DND-41 (cell line): ENCODE measurements around the gene KCMF1.
A peak's percentile ranks its signal among the peaks of the same experiment; 100 is the strongest.

Source experiments
- ATAC-seq: fragments of 200-7000 bp; cut with Tn5 transposase; 3 replicates; pipeline ENCODE4 v1.9.1; 2021; ENCODE audit warnings: low read depth; ENCODE audit not compliant: insufficient read depth
- DNase-seq: peaks from one replicate; pipeline ENCODE4 v3.0.0-alpha.2; 2020
- H2AFZ ChIP-seq: 2 replicates; pipeline ENCODE4 v1.6.0; 2012; ENCODE audit warnings: low read depth, low read length
- H3K27ac ChIP-seq: 2 replicates; pipeline ENCODE4 v1.5.1; 2012; ENCODE audit warnings: low read length, inconsistent platforms
- H3K27me3 ChIP-seq: fragments of 200-600 bp; sonication (generic); 2 replicates; pipeline ENCODE4 v1.6.0; 2012; ENCODE audit warnings: low read length, mild to moderate bottlenecking, inconsistent platforms; ENCODE audit not compliant: insufficient read depth, poor library complexity
- H3K36me3 ChIP-seq: 2 replicates; pipeline ENCODE4 v1.5.1; 2012; ENCODE audit warnings: low read length, inconsistent platforms; ENCODE audit not compliant: insufficient read depth
- H3K4me1 ChIP-seq: 2 replicates; pipeline ENCODE4 v1.5.1; 2012; ENCODE audit warnings: mild to moderate bottlenecking, low read length; ENCODE audit not compliant: insufficient read depth
- H3K4me2 ChIP-seq: 2 replicates; pipeline ENCODE4 v1.6.0; 2012; ENCODE audit warnings: mild to moderate bottlenecking, moderate library complexity, low read length, inconsistent platforms; ENCODE audit not compliant: insufficient read depth
- H3K4me3 ChIP-seq, 2 experiments: fragments of 200-600 bp in 1 of 2; shearing (Covaris generic) in 1 of 2; 2 replicates each; pipeline ENCODE4 v1.5.1; 2012 to 2016; ENCODE audit warnings: inconsistent platforms in 2 of 2, low read length in 2 of 2, mild to moderate bottlenecking in 2 of 2, low read depth in 1 of 2, moderate library complexity in 1 of 2
- H3K79me2 ChIP-seq: 2 replicates; pipeline ENCODE4 v1.6.0; 2012; ENCODE audit warnings: low read length, inconsistent platforms; ENCODE audit not compliant: insufficient read depth
- H3K9ac ChIP-seq: 2 replicates; pipeline ENCODE4 v1.6.0; 2012; ENCODE audit warnings: low read depth, mild to moderate bottlenecking, inconsistent platforms, low read length, moderate library complexity
- H3K9me3 ChIP-seq: 2 replicates; pipeline ENCODE4 v1.5.1; 2012; ENCODE audit warnings: low read length, moderate library complexity, mild to moderate bottlenecking, inconsistent platforms; ENCODE audit not compliant: insufficient read depth, severe bottlenecking
- H4K20me1 ChIP-seq: 2 replicates; pipeline ENCODE4 v1.6.0; 2012; ENCODE audit warnings: low read length; ENCODE audit not compliant: insufficient read depth
- EZH2 ChIP-seq: IDR thresholded peaks from 3 replicates; pipeline ENCODE4 v1.6.1; 2012; ENCODE audit warnings: borderline replicate concordance, low read depth, mild to moderate bottlenecking, moderate library complexity, low read length, inconsistent platforms; ENCODE audit not compliant: severe bottlenecking
- TF ChIP-seq, protein P1 (sequence below): IDR thresholded peaks from 2 replicates; pipeline ENCODE4 v1.5.1; 2012; ENCODE audit warnings: borderline replicate concordance, low read length, moderate library complexity, mild to moderate bottlenecking; ENCODE audit not compliant: poor library complexity, severe bottlenecking; ENCODE audit errors: extremely low read depth

Gene KCMF1

GRCh38 chr2:84957771-84958134 is 13.2 kb upstream of the KCMF1 start:
- ATAC-seq (no peak), DNase-seq (no peak)
- H3K36me3 ChIP-seq = peaks cover 2% of the 10 kb centered on the region; the same call in 1 of the 2 replicates
- H2AFZ ChIP-seq = no peak overlapping the region
- H3K9me3 ChIP-seq = no peaks in the 10 kb centered on the region
- no peak overlapping the region for H3K9ac ChIP-seq
- no peak overlapping the region for H3K4me3 ChIP-seq
- H3K79me2 ChIP-seq = no peaks in the 10 kb centered on the region
- TF ChIP-seq EZH2 = no peak
- H3K27ac ChIP-seq = no peak overlapping the region
- H3K27me3 ChIP-seq = no peaks in the 10 kb centered on the region
- H3K4me2 ChIP-seq = no peak overlapping the region
- H3K4me1 ChIP-seq = no peaks in the 10 kb centered on the region
- no peaks in the 10 kb centered on the region for H4K20me1 ChIP-seq

GRCh38 chr2:84958135-84959059 is 12.6 kb upstream of the KCMF1 start:
- peak; percentile 25; the same call in 1 of the 3 replicates for ATAC-seq
- no peak for DNase-seq
- Histone ChIP-seq H3K27me3 (no peaks in the 10 kb centered on the region), H3K9ac (no peak overlapping the region), H3K4me1 (no peaks in the 10 kb centered on the region), H3K27ac (no peak overlapping the region), H3K4me2 (no peak overlapping the region), H4K20me1 (no peaks in the 10 kb centered on the region), H3K4me3 (no peak overlapping the region), H3K9me3 (no peaks in the 10 kb centered on the region), H3K36me3 (peaks cover 6% of the 10 kb centered on the region; the same call in 1 of the 2 replicates), H2AFZ (no peak overlapping the region), H3K79me2 (no peaks in the 10 kb centered on the region)
- TF ChIP-seq, protein P1, sequence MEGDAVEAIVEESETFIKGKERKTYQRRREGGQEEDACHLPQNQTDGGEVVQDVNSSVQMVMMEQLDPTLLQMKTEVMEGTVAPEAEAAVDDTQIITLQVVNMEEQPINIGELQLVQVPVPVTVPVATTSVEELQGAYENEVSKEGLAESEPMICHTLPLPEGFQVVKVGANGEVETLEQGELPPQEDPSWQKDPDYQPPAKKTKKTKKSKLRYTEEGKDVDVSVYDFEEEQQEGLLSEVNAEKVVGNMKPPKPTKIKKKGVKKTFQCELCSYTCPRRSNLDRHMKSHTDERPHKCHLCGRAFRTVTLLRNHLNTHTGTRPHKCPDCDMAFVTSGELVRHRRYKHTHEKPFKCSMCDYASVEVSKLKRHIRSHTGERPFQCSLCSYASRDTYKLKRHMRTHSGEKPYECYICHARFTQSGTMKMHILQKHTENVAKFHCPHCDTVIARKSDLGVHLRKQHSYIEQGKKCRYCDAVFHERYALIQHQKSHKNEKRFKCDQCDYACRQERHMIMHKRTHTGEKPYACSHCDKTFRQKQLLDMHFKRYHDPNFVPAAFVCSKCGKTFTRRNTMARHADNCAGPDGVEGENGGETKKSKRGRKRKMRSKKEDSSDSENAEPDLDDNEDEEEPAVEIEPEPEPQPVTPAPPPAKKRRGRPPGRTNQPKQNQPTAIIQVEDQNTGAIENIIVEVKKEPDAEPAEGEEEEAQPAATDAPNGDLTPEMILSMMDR = no peak
- TF ChIP-seq EZH2 = no peak

DNA sequence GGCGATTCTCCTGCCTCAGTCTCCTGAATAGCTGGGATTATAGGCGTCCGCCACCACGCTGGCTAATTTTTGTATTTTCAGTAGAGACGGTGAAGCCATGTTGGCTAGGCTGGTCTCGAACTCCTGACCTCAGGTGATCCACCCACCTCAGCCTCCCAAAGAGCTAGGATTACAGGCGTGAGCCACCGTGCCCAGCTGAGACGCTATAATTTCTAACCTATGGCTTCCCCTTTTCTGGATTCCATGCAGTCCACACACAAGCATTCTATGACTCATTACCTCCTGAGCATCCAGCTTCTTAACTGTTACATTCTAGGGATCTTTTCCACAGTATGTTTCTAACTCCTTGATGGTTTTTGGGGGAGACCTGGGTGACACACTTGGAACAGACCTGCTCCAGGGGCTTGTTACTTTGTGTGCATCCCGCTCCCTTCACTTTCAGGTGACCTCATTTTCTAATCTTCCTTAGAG is 11.8 kb upstream of the KCMF1 start:
- Histone ChIP-seq H3K4me3 (no peak overlapping the region), H3K9me3 (no peaks in the 10 kb centered on the region), H3K27ac (no peak overlapping the region), H3K36me3 (peaks cover 6% of the 10 kb centered on the region; the same call in 1 of the 2 replicates), H4K20me1 (no peaks in the 10 kb centered on the region; the same call in 1 of the 2 replicates), H2AFZ (no peak overlapping the region), H3K4me1 (no peaks in the 10 kb centered on the region), H3K9ac (no peak overlapping the region), H3K4me2 (no peak overlapping the region), H3K27me3 (no peaks in the 10 kb centered on the region), H3K79me2 (no peaks in the 10 kb centered on the region)
- no peak for DNase-seq
- no peak for TF ChIP-seq EZH2
- TF ChIP-seq, protein P1 = no peak
- ATAC-seq = 0 out of 3 replicates have a peak, but pooled peaks have one; percentile 15
